ENCODE measurements around the gene CD99L2. TPM values are rescaled to one million over a fixed set of nuclear protein-coding genes. Genes with fewer than 3 reads are reported as not detected.
A peak's percentile ranks its signal among the peaks of the same experiment; 100 is the strongest.

Gene CD99L2
- polyA plus RNA-seq, 1 donor = 21.7 TPM

GRCh38 chrX:150856785-150857184, 41.7 kb downstream of the CD99L2 start:
- Histone ChIP-seq H3K36me3 (ENCODE audit: control insufficient read depth, insufficient read depth, low read length) (no peaks in the 10 kb centered on the region), H3K4me1 (ENCODE audit: control insufficient read depth, insufficient read depth, low read length) (no peaks in the 10 kb centered on the region), H3K27me3 (ENCODE audit: control insufficient read depth, insufficient read depth, low read length) (no peaks in the 10 kb centered on the region), H3K9me3 (ENCODE audit: control insufficient read depth, low read depth, low read length) (no peaks in the 10 kb centered on the region), H3K4me3 (ENCODE audit: low read length) (no peak overlapping the region), H3K27ac (ENCODE audit: low read length) (no peak overlapping the region)
- DNase-seq = no peak
- WGBS (ENCODE audit: insufficient coverage, low lambda C conversion rate) = no CpG with 5 or more reads among the region's 1 CpG

DNA sequence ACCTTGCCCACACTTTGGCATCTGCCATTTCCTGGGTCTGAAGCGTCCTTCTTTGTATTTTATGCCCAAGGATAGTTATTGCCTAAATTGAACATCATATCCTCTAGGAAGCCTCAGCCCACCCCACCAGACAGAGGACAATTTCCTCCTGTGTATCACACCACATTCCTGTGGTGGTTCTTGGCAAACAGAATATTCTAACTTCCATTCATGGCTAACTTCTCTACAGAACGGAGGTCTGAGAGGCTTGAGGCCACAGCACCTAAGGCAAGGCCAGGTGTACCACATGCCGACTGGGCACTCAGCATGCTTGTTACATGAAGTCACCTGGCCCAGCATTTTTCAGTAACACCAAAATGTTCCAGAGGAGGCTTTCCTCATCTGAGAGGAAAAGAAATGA, 42.4 kb downstream of the CD99L2 start:
- H3K36me3 ChIP-seq (ENCODE audit: control insufficient read depth, insufficient read depth, low read length) = no peaks in the 10 kb centered on the region
- no peak for DNase-seq
- H3K27ac ChIP-seq (ENCODE audit: low read length) = no peak overlapping the region
- no peaks in the 10 kb centered on the region for H3K9me3 ChIP-seq (ENCODE audit: control insufficient read depth, low read depth, low read length)
- no CpG with 5 or more reads among the region's 3 CpGs for WGBS (ENCODE audit: insufficient coverage, low lambda C conversion rate)
- H3K4me3 ChIP-seq (ENCODE audit: low read length) = no peak overlapping the region
- no peaks in the 10 kb centered on the region for H3K4me1 ChIP-seq (ENCODE audit: control insufficient read depth, insufficient read depth, low read length)
- no peaks in the 10 kb centered on the region for H3K27me3 ChIP-seq (ENCODE audit: control insufficient read depth, insufficient read depth, low read length)

GRCh38 chrX:150854856-150855255, 43.6 kb downstream of the CD99L2 start:
- H3K9me3 ChIP-seq (ENCODE audit: control insufficient read depth, low read depth, low read length) = no peaks in the 10 kb centered on the region
- no CpG with 5 or more reads among the region's 2 CpGs for whole genome bisulfite sequencing (ENCODE audit: insufficient coverage, low lambda C conversion rate)
- H3K27me3 ChIP-seq (ENCODE audit: control insufficient read depth, insufficient read depth, low read length) = no peaks in the 10 kb centered on the region
- H3K4me1 ChIP-seq (ENCODE audit: control insufficient read depth, insufficient read depth, low read length) = no peaks in the 10 kb centered on the region
- no peak for DNase-seq
- H3K4me3 ChIP-seq (ENCODE audit: low read length) = no peak overlapping the region
- H3K27ac ChIP-seq (ENCODE audit: low read length) = no peak overlapping the region
- H3K36me3 ChIP-seq (ENCODE audit: control insufficient read depth, insufficient read depth, low read length) = no peaks in the 10 kb centered on the region

GRCh38 chrX:150849996-150850720, 48.3 kb downstream of the CD99L2 start:
- DNase-seq = no peak
- no peaks in the 10 kb centered on the region for H3K9me3 ChIP-seq (ENCODE audit: control insufficient read depth, low read depth, low read length)
- H3K27ac ChIP-seq (ENCODE audit: low read length) = no peak overlapping the region
- WGBS (ENCODE audit: insufficient coverage, low lambda C conversion rate) = no CpG with 5 or more reads among the region's 3 CpGs
- H3K4me1 ChIP-seq (ENCODE audit: control insufficient read depth, insufficient read depth, low read length) = no peaks in the 10 kb centered on the region
- no peak overlapping the region for H3K4me3 ChIP-seq (ENCODE audit: low read length)
- H3K36me3 ChIP-seq (ENCODE audit: control insufficient read depth, insufficient read depth, low read length) = no peaks in the 10 kb centered on the region
- no peaks in the 10 kb centered on the region for H3K27me3 ChIP-seq (ENCODE audit: control insufficient read depth, insufficient read depth, low read length)

GRCh38 chrX:150849486-150849885, 49.0 kb downstream of the CD99L2 start:
- H3K27me3 ChIP-seq (ENCODE audit: control insufficient read depth, insufficient read depth, low read length) = no peaks in the 10 kb centered on the region
- no peak for DNase-seq
- H3K36me3 ChIP-seq (ENCODE audit: control insufficient read depth, insufficient read depth, low read length) = no peaks in the 10 kb centered on the region
- H3K27ac ChIP-seq (ENCODE audit: low read length) = no peak overlapping the region
- H3K4me3 ChIP-seq (ENCODE audit: low read length) = no peak overlapping the region
- no CpG with 5 or more reads among the region's 2 CpGs for WGBS (ENCODE audit: insufficient coverage, low lambda C conversion rate)
- H3K9me3 ChIP-seq (ENCODE audit: control insufficient read depth, low read depth, low read length) = no peaks in the 10 kb centered on the region
- no peaks in the 10 kb centered on the region for H3K4me1 ChIP-seq (ENCODE audit: control insufficient read depth, insufficient read depth, low read length)

DNA sequence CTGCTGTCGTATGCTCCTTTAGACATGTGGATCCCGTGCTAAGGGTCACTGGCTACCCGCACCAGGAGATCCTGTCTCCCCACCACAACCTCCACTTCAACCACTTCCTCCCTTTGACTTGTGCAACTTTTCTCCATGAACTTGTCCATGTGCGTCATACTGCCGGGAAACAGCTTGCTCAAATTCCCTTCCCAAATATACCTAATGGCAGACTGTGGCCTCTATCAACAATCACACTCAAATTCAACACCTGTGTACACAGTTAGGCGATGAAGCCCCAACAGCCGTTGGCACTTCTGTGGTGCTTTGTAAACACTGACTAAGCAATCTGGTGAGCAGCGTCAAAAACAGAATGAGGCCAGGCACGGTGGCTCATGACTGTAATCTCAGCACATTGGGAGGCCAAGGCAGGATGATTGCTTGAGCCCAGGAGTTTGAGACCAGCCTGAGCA, 49.5 kb downstream of the CD99L2 start:
- H3K4me1 ChIP-seq (ENCODE audit: control insufficient read depth, insufficient read depth, low read length) = no peaks in the 10 kb centered on the region
- no peaks in the 10 kb centered on the region for H3K9me3 ChIP-seq (ENCODE audit: control insufficient read depth, low read depth, low read length)
- no peaks in the 10 kb centered on the region for H3K27me3 ChIP-seq (ENCODE audit: control insufficient read depth, insufficient read depth, low read length)
- DNase-seq = no peak
- WGBS (ENCODE audit: insufficient coverage, low lambda C conversion rate) = no CpG with 5 or more reads among the region's 9 CpGs
- no peak overlapping the region for H3K4me3 ChIP-seq (ENCODE audit: low read length)
- no peak overlapping the region for H3K27ac ChIP-seq (ENCODE audit: low read length)
- no peaks in the 10 kb centered on the region for H3K36me3 ChIP-seq (ENCODE audit: control insufficient read depth, insufficient read depth, low read length)

GRCh38 chrX:150847088-150847487, 51.4 kb downstream of the CD99L2 start:
- no peaks in the 10 kb centered on the region for H3K36me3 ChIP-seq (ENCODE audit: control insufficient read depth, insufficient read depth, low read length)
- no peaks in the 10 kb centered on the region for H3K9me3 ChIP-seq (ENCODE audit: control insufficient read depth, low read depth, low read length)
- DNase-seq = no peak
- H3K27ac ChIP-seq (ENCODE audit: low read length) = no peak overlapping the region
- H3K4me3 ChIP-seq (ENCODE audit: low read length) = no peak overlapping the region
- H3K4me1 ChIP-seq (ENCODE audit: control insufficient read depth, insufficient read depth, low read length) = no peaks in the 10 kb centered on the region
- no peaks in the 10 kb centered on the region for H3K27me3 ChIP-seq (ENCODE audit: control insufficient read depth, insufficient read depth, low read length)

GRCh38 chrX:150846130-150846529, 52.3 kb downstream of the CD99L2 start:
- Histone ChIP-seq H3K4me3 (ENCODE audit: low read length) (no peak overlapping the region), H3K9me3 (ENCODE audit: control insufficient read depth, low read depth, low read length) (no peaks in the 10 kb centered on the region), H3K4me1 (ENCODE audit: control insufficient read depth, insufficient read depth, low read length) (no peaks in the 10 kb centered on the region), H3K36me3 (ENCODE audit: control insufficient read depth, insufficient read depth, low read length) (no peaks in the 10 kb centered on the region), H3K27ac (ENCODE audit: low read length) (no peak overlapping the region), H3K27me3 (ENCODE audit: control insufficient read depth, insufficient read depth, low read length) (no peaks in the 10 kb centered on the region)
- no CpG with 5 or more reads among the region's 5 CpGs for WGBS (ENCODE audit: insufficient coverage, low lambda C conversion rate)
- no peak for DNase-seq

GRCh38 chrX:150845091-150845490, 53.4 kb downstream of the CD99L2 start:
- Histone ChIP-seq H3K27ac (ENCODE audit: low read length) (no peak overlapping the region), H3K27me3 (ENCODE audit: control insufficient read depth, insufficient read depth, low read length) (no peaks in the 10 kb centered on the region), H3K9me3 (ENCODE audit: control insufficient read depth, low read depth, low read length) (no peaks in the 10 kb centered on the region), H3K4me1 (ENCODE audit: control insufficient read depth, insufficient read depth, low read length) (no peaks in the 10 kb centered on the region), H3K4me3 (ENCODE audit: low read length) (no peak overlapping the region), H3K36me3 (ENCODE audit: control insufficient read depth, insufficient read depth, low read length) (no peaks in the 10 kb centered on the region)
- DNase-seq = peak in 1 of 2 donors; percentile 20
- WGBS (ENCODE audit: insufficient coverage, low lambda C conversion rate) = no CpG with 5 or more reads among the region's 3 CpGs

- no peaks in the 10 kb centered on the region for H3K4me1 ChIP-seq (ENCODE audit: control insufficient read depth, insufficient read depth, low read length)
- no peak for DNase-seq
- H3K27ac ChIP-seq (ENCODE audit: low read length) = no peak overlapping the region
- no peaks in the 10 kb centered on the region for H3K36me3 ChIP-seq (ENCODE audit: control insufficient read depth, insufficient read depth, low read length)
- no peaks in the 10 kb centered on the region for H3K27me3 ChIP-seq (ENCODE audit: control insufficient read depth, insufficient read depth, low read length)
- no peaks in the 10 kb centered on the region for H3K9me3 ChIP-seq (ENCODE audit: control insufficient read depth, low read depth, low read length)
- 100% methylated on average over 1 of the region's 3 CpGs for WGBS (ENCODE audit: insufficient coverage, low lambda C conversion rate)
- H3K4me3 ChIP-seq (ENCODE audit: low read length) = no peak overlapping the region
Observed at GRCh38 chrX:150844016-150844415, 54.5 kb downstream of the CD99L2 start.

DNA sequence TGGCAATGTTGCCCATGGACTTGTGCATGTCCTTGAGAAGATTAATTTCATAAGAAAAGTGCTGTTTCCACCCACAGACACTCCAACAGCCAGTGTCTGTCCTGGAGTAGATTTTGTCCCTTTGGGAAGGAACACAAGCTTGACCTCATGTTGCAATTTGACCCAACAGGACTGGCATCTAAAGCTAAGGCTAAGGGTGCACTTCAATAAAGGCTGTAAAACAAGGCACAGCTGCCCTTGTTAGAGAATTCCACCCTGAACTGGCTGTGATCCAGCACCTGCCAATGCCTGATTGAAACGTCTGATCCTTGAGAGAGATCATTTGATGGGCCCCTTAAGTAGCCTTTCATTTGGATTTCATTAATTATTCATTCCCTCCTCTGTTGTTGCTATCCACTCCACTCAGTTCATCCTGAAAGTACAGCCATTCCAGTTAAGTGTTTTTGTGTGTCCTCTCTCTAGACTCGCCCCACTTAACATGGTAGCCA, 56.2 kb downstream of the CD99L2 start:
- DNase-seq = no peak
- no peak overlapping the region for H3K4me3 ChIP-seq (ENCODE audit: low read length)
- H3K9me3 ChIP-seq (ENCODE audit: control insufficient read depth, low read depth, low read length) = no peaks in the 10 kb centered on the region
- H3K4me1 ChIP-seq (ENCODE audit: control insufficient read depth, insufficient read depth, low read length) = no peaks in the 10 kb centered on the region
- no peaks in the 10 kb centered on the region for H3K27me3 ChIP-seq (ENCODE audit: control insufficient read depth, insufficient read depth, low read length)
- H3K36me3 ChIP-seq (ENCODE audit: control insufficient read depth, insufficient read depth, low read length) = no peaks in the 10 kb centered on the region
- H3K27ac ChIP-seq (ENCODE audit: low read length) = no peak overlapping the region
- WGBS (ENCODE audit: insufficient coverage, low lambda C conversion rate) = 0% methylated on average over 1 of the region's 2 CpGs
